ENCODE measurements around the gene RPRM. TPM values are rescaled to one million over a fixed set of nuclear protein-coding genes. Genes with fewer than 3 reads are reported as not detected.

RPRM gene
- total RNA-seq, 2 experiments from 2014 or later, result not detected

- no peaks in the 10 kb centered on the region for H3K79me2 ChIP-seq (ENCODE audit: insufficient read depth, low read depth, low read length)
- intact Hi-C loops (cut with micrococcal nuclease; ENCODE audit: unreplicated experiment), result no loop called here
- no peaks in the 10 kb centered on the region for H3K9me3 ChIP-seq (ENCODE audit: low read length)
- ChIA-PET POLR2A (no interaction called here), CTCF (ENCODE audit: unreplicated experiment) (no interaction called here)
- BruUV-seq (replicated peaks), result no TSS peak
- H3K9me2 ChIP-seq (ENCODE audit: insufficient read depth, low read length), result no peaks in the 10 kb centered on the region
- no peak overlapping the region for H2AFZ ChIP-seq (ENCODE audit: low read length)
- H3K4me3 ChIP-seq (ENCODE audit: low read depth, low read length, poor library complexity, severe bottlenecking), result no peak overlapping the region
- TF ChIP-seq CTCF (conservative IDR thresholded peaks at IDR 0.05; ENCODE audit: low read length) (no peak), EZH2phosphoT487 (IDR thresholded peaks at IDR 0.05; ENCODE audit: borderline replicate concordance, low read depth, low read length) (no peak)
- H3K27ac ChIP-seq (ENCODE audit: low read depth, low read length, poor library complexity, severe bottlenecking), result no peak overlapping the region
- no peak for DNase-seq (ENCODE audit: low spot score)
- H3K4me2 ChIP-seq (ENCODE audit: low read length), result no peak overlapping the region
- no peaks in the 10 kb centered on the region for H4K20me1 ChIP-seq (ENCODE audit: insufficient read depth, low read length)
- H3K36me3 ChIP-seq (ENCODE audit: insufficient read depth, low read length), result no peaks in the 10 kb centered on the region
- no peaks in the 10 kb centered on the region for H3K4me1 ChIP-seq (ENCODE audit: insufficient read depth, low read length, poor library complexity, severe bottlenecking)
Measured at GRCh38 chr2:153488072-153488471, 9.5 kb upstream of the RPRM start.

GRCh38 chr2:153487448-153487847, 8.9 kb upstream of the RPRM start:
- Histone ChIP-seq H4K20me1 (ENCODE audit: insufficient read depth, low read length) (no peaks in the 10 kb centered on the region), H3K79me2 (ENCODE audit: insufficient read depth, low read depth, low read length) (no peaks in the 10 kb centered on the region), H3K4me3 (ENCODE audit: low read depth, low read length, poor library complexity, severe bottlenecking) (no peak overlapping the region), H2AFZ (ENCODE audit: low read length) (no peak overlapping the region), H3K36me3 (ENCODE audit: insufficient read depth, low read length) (no peaks in the 10 kb centered on the region), H3K4me2 (ENCODE audit: low read length) (no peak overlapping the region), H3K27ac (ENCODE audit: low read depth, low read length, poor library complexity, severe bottlenecking) (no peak overlapping the region), H3K9me2 (ENCODE audit: insufficient read depth, low read length) (no peaks in the 10 kb centered on the region), H3K4me1 (ENCODE audit: insufficient read depth, low read length, poor library complexity, severe bottlenecking) (no peaks in the 10 kb centered on the region), H3K9me3 (ENCODE audit: low read length) (no peaks in the 10 kb centered on the region)
- TF ChIP-seq EZH2phosphoT487 (IDR thresholded peaks at IDR 0.05; ENCODE audit: borderline replicate concordance, low read depth, low read length), result no peak
- TF ChIP-seq CTCF (conservative IDR thresholded peaks at IDR 0.05; ENCODE audit: low read length), result no peak
- no TSS peak for BruUV-seq (replicated peaks)
- intact Hi-C loops (cut with micrococcal nuclease; ENCODE audit: unreplicated experiment), result no loop called here
- no peak for DNase-seq (ENCODE audit: low spot score)
- CTCF ChIA-PET (ENCODE audit: unreplicated experiment), result no interaction called here
- POLR2A ChIA-PET, result no interaction called here

- no TSS peak for BruUV-seq (replicated peaks)
- Histone ChIP-seq H4K20me1 (ENCODE audit: insufficient read depth, low read length) (no peaks in the 10 kb centered on the region), H3K79me2 (ENCODE audit: insufficient read depth, low read depth, low read length) (no peaks in the 10 kb centered on the region), H3K9me3 (ENCODE audit: low read length) (no peaks in the 10 kb centered on the region), H3K36me3 (ENCODE audit: insufficient read depth, low read length) (no peaks in the 10 kb centered on the region), H3K27ac (ENCODE audit: low read depth, low read length, poor library complexity, severe bottlenecking) (no peak overlapping the region), H3K4me2 (ENCODE audit: low read length) (no peak overlapping the region), H3K9me2 (ENCODE audit: insufficient read depth, low read length) (no peaks in the 10 kb centered on the region), H3K4me3 (ENCODE audit: low read depth, low read length, poor library complexity, severe bottlenecking) (no peak overlapping the region), H2AFZ (ENCODE audit: low read length) (no peak overlapping the region), H3K4me1 (ENCODE audit: insufficient read depth, low read length, poor library complexity, severe bottlenecking) (no peaks in the 10 kb centered on the region)
- intact Hi-C loops (cut with micrococcal nuclease; ENCODE audit: unreplicated experiment), result no loop called here
- ChIA-PET POLR2A (no interaction called here), CTCF (ENCODE audit: unreplicated experiment) (no interaction called here)
- no peak for DNase-seq (ENCODE audit: low spot score)
- TF ChIP-seq CTCF (conservative IDR thresholded peaks at IDR 0.05; ENCODE audit: low read length), result no peak
- no peak for TF ChIP-seq EZH2phosphoT487 (IDR thresholded peaks at IDR 0.05; ENCODE audit: borderline replicate concordance, low read depth, low read length)
Measured at GRCh38 chr2:153479573-153479972, 1.0 kb upstream of the RPRM start.

Measured in OCI-LY7 (cell line).